Activated naive CD8-positive, alpha-beta T cell (primary cell): Measurements from ENCODE around the gene BLZF1.
"Not testable (repeated sequence)": the region's sequence is repeated elsewhere in the genome, so short reads cannot be mapped to it uniquely, and the experiment has no call there.

Experiments used
- H3K27ac Mint-ChIP-seq: one replicate; pipeline ENCODE4 v1.8.0; 2021; ENCODE audit warnings: mixed read lengths
- H3K27me3 Mint-ChIP-seq: one replicate; pipeline ENCODE4 v1.8.0; 2021; ENCODE audit warnings: mixed read lengths
- H3K36me3 Mint-ChIP-seq: one replicate; pipeline ENCODE4 v1.8.0; 2021; ENCODE audit warnings: mixed read lengths
- H3K4me1 Mint-ChIP-seq: one replicate; pipeline ENCODE4 v1.8.0; 2021; ENCODE audit warnings: low read depth, mixed read lengths
- H3K4me3 Mint-ChIP-seq: one replicate; pipeline ENCODE4 v1.8.0; 2021; ENCODE audit warnings: mild to moderate bottlenecking, mixed read lengths
- H3K9me3 Mint-ChIP-seq: one replicate; pipeline ENCODE4 v1.8.0; 2021; ENCODE audit warnings: low read depth, mixed read lengths

The BLZF1 gene

DNA sequence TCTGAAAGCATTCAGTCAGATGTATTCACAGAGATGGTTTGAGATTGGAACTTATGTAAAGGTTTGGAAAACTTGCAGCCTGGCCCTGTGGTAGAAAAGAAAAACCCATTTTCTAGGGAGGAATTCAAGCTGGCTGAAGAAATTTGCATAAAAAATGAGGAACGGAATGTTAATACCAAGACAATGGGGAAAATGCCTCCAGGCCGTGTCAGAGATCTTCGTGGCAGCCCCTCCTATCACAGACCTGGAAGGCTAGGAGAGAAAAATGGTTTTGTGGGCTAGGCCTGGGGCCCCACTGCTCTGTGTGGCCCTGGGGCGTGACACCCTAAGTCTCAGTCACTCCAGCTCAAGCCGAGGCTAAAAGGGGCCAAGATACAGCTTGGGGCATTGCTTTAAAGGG, 27.1 kb upstream of the BLZF1 start:
- Mint-ChIP-seq H3K4me3 (no peak overlapping the region), H3K36me3 (peaks cover 12% of the 10 kb centered on the region), H3K9me3 (no peaks in the 10 kb centered on the region), H3K27ac (no peak overlapping the region), H3K4me1 (peaks cover 21% of the 10 kb centered on the region), H3K27me3 (no peaks in the 10 kb centered on the region)

DNA sequence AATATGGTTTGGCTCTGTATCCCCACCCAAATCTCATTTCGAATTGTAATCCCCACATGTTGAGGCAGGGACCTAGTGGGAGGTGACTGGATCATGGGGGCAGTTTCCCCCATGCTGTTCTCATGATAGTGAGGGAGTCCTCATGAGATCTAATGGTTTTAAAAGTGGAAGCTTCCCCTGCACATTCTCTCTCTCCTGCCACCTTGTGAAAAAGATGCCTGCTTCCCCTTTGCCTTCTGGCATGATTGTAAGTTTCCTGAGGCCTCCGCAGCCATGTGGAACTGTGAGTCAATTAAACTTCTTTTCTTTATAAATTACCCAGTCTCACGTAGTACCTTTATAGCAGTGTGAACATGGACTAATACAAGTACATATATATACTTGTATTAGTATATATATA, 25.9 kb upstream of the BLZF1 start:
- not testable (repeated sequence) for H3K27me3 Mint-ChIP-seq, H3K4me3 Mint-ChIP-seq, H3K27ac Mint-ChIP-seq, H3K9me3 Mint-ChIP-seq
- peaks cover 21% of the 10 kb centered on the region for H3K4me1 Mint-ChIP-seq
- H3K36me3 Mint-ChIP-seq, result peaks cover 12% of the 10 kb centered on the region

- H3K36me3 Mint-ChIP-seq, result peaks cover 3% of the 10 kb centered on the region
- H3K4me1 Mint-ChIP-seq, result peaks cover 2% of the 10 kb centered on the region
- H3K27me3 Mint-ChIP-seq, result no peaks in the 10 kb centered on the region
- H3K9me3 Mint-ChIP-seq, result no peaks in the 10 kb centered on the region
- no peak overlapping the region for H3K4me3 Mint-ChIP-seq
- H3K27ac Mint-ChIP-seq, result peak overlapping the region; percentile 2
Observed at GRCh38 chr1:169345511-169345910, 22.5 kb upstream of the BLZF1 start.

- Mint-ChIP-seq H3K4me1 (peaks cover 5% of the 10 kb centered on the region), H3K27ac (peak overlapping the region; percentile 2), H3K27me3 (no peaks in the 10 kb centered on the region), H3K4me3 (no peak overlapping the region), H3K36me3 (no peaks in the 10 kb centered on the region), H3K9me3 (no peaks in the 10 kb centered on the region)
Observed at GRCh38 chr1:169346036-169346589, 21.9 kb upstream of the BLZF1 start.

DNA sequence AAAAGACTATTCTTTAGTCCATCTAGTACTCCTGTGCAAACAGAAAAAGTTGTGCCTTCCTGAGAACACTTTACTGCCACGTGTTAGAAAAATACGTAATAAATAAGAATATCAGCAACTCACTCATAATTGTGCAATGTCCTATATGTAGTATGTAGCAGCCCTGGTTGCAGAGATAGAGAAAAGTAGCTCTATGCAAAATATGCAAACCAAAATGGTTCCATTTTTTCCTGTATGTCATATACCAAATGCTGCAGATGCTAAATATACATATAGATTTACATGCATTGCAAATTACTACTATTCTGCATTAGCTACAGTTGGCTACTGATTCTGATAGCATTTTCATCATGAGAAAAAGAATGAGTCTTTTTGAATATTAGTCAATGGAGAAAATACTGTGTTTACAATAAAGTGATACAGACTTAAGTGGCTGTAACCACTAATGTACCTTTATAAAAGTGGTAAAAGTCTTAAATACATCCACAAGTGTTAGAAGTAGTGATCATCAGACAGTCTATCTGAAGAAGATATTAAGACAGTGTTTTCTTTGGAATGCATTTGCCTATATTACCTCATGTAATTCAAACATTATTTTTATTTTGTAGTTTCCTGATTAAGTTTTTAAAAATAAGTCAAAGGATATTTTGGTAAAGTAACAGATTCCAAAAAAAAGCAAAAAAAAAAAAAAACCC, 20.2 kb upstream of the BLZF1 start:
- H3K27ac Mint-ChIP-seq, result no peak overlapping the region
- peaks cover 19% of the 10 kb centered on the region for H3K4me1 Mint-ChIP-seq
- H3K36me3 Mint-ChIP-seq, result no peaks in the 10 kb centered on the region
- H3K27me3 Mint-ChIP-seq, result no peaks in the 10 kb centered on the region
- no peak overlapping the region for H3K4me3 Mint-ChIP-seq
- H3K9me3 Mint-ChIP-seq, result no peaks in the 10 kb centered on the region

DNA sequence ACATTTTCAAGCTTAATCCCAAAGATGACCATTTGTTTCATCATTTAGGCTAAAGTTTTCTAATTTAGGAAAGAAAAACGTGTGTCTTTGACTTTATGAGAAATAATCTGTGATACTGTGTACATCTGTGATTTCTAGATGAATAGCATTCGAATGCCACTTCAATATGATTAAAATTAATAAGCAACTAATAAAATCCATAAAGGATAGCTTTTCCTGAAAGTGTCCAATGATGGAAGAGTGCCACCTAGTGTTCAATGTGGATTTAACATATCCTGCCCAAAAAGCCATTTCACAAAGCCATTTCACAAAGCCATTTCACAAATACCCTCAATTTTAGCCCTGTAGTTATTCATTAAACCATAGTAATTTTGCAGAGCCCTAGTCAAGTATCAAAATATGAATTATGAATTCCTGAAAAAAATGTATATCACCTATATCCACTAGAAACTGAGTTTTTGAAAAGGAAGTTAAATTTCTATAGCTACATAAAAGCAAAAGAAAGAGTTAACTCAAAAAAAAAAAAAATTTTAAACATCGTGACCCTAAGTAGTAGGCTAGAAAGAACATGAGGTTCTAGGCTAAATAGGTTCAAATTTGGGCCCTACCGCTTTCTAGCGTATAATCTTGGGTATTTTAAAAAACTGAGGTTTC, 19.5 kb upstream of the BLZF1 start:
- peaks cover 4% of the 10 kb centered on the region for H3K36me3 Mint-ChIP-seq
- no peaks in the 10 kb centered on the region for H3K9me3 Mint-ChIP-seq
- H3K27ac Mint-ChIP-seq, result no peak overlapping the region
- no peak overlapping the region for H3K4me3 Mint-ChIP-seq
- peaks cover 23% of the 10 kb centered on the region for H3K4me1 Mint-ChIP-seq
- no peaks in the 10 kb centered on the region for H3K27me3 Mint-ChIP-seq

DNA sequence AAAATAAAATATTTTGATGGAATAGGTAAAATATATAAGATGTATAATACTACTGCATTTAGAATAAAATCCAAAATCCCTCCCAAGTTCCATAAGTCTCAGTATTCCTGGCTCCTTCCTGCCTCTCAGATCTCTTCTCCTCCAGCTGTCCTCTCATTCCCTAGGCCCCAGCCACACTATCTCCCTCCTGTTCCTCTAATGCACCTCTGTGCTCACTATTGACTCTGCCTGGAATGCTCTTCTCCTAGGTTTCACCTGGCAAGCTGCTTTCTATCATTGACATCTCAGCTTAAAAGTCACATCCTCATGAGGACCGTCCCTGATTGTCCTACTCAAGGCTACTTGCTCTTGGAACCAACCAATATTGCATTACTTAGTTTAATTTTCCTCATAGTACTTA, 7.6 kb upstream of the BLZF1 start:
- Mint-ChIP-seq H3K9me3 (peaks cover 4% of the 10 kb centered on the region), H3K36me3 (peaks cover 6% of the 10 kb centered on the region), H3K27ac (no peak overlapping the region), H3K27me3 (no peaks in the 10 kb centered on the region), H3K4me1 (peaks cover 35% of the 10 kb centered on the region), H3K4me3 (no peak overlapping the region)

DNA sequence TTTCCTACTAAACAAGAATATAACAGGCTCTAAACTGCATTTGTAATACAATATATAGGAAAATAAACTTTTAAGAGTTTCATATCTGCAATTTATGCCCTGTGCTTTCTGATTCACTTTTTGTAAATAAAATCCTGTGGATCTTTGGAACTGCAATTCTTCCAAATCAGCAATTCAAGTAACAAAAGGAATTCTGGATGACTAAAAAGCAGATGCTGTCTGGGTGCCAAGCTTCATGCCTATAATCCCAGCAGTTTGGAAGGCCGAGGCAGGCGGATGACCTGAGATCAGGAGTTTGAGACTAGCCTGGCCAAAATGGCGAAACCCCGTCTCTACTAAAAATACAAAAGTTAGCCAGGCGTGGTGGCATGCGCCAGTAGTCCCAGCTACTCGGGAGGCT, 6.7 kb upstream of the BLZF1 start:
- H3K36me3 Mint-ChIP-seq, result peaks cover 6% of the 10 kb centered on the region
- H3K27ac Mint-ChIP-seq, result no peak overlapping the region
- H3K27me3 Mint-ChIP-seq, result no peaks in the 10 kb centered on the region
- H3K9me3 Mint-ChIP-seq, result peaks cover 4% of the 10 kb centered on the region
- H3K4me1 Mint-ChIP-seq, result peaks cover 35% of the 10 kb centered on the region
- H3K4me3 Mint-ChIP-seq, result no peak overlapping the region

DNA sequence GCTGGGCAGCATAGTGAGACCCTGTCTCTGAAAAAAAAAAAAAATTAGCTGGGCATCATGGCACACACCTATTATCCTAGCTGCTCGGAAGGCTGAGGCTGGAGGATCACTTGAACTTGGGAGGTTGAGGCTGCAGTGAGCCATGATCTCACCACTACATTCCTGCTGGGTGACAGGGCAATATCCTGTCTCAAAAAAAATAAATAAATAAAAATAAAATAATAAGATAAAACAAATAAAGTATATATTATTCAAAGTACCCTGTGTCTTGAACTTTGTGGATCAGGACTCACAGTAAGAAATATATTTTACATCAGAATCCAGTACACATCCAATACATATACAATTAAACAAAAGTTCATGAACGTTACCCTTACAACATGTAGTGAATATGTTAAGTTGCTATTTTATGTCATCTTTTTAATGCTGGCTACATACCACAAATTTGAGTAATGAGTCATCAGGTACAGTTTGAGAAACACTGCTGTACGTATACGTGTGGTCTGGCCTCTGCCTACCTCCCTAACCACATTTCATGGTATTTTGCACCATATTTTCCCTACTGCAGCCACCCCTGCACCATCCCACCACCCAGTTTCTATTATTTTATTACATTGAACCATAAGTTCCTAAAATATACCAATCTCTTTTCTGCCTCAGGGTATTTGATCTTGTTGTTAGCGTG, 4.8 kb upstream of the BLZF1 start:
- H3K36me3 Mint-ChIP-seq, result peaks cover 5% of the 10 kb centered on the region
- H3K9me3 Mint-ChIP-seq, result peaks cover 4% of the 10 kb centered on the region
- peaks cover 35% of the 10 kb centered on the region for H3K4me1 Mint-ChIP-seq
- peak overlapping the region; percentile 58 for H3K4me3 Mint-ChIP-seq
- peak overlapping the region; percentile 87 for H3K27ac Mint-ChIP-seq
- no peaks in the 10 kb centered on the region for H3K27me3 Mint-ChIP-seq

DNA sequence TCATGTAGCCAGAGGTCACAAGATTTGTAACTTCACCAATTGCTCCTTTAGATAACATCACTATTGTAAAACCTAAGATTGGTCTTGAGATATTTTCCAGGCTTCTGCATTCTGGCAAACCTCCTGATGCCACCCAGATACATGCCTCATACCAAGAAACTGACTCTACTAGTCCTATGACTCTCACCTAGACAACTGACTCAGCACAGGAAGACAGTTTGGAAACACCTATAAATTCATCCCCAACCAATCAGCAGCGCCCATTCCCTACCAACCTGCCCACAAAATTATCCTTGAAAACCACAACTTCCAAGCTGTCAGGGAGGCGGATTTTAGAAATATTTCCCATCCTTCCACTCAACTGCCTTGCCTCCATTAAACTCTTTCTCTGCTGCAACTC, 3.0 kb upstream of the BLZF1 start:
- peaks cover 4% of the 10 kb centered on the region for H3K9me3 Mint-ChIP-seq
- H3K36me3 Mint-ChIP-seq, result peaks cover 5% of the 10 kb centered on the region
- H3K4me1 Mint-ChIP-seq, result peaks cover 42% of the 10 kb centered on the region
- H3K27ac Mint-ChIP-seq, result peak overlapping the region; percentile 36
- H3K4me3 Mint-ChIP-seq, result peak overlapping the region; percentile 33
- no peaks in the 10 kb centered on the region for H3K27me3 Mint-ChIP-seq

GRCh38 chr1:169367096-169367685, 804 bp upstream of the BLZF1 start:
- no peaks in the 10 kb centered on the region for H3K27me3 Mint-ChIP-seq
- peaks cover 48% of the 10 kb centered on the region for H3K4me1 Mint-ChIP-seq
- H3K9me3 Mint-ChIP-seq, result peaks cover 4% of the 10 kb centered on the region
- peaks cover 9% of the 10 kb centered on the region for H3K36me3 Mint-ChIP-seq
- no peak overlapping the region for H3K4me3 Mint-ChIP-seq
- no peak overlapping the region for H3K27ac Mint-ChIP-seq

GRCh38 chr1:169368406-169368769, 393 bp downstream of the BLZF1 start:
- no peak overlapping the region for H3K27ac Mint-ChIP-seq
- peaks cover 4% of the 10 kb centered on the region for H3K9me3 Mint-ChIP-seq
- no peak overlapping the region for H3K4me3 Mint-ChIP-seq
- H3K27me3 Mint-ChIP-seq, result no peaks in the 10 kb centered on the region
- H3K36me3 Mint-ChIP-seq, result peaks cover 8% of the 10 kb centered on the region
- peaks cover 42% of the 10 kb centered on the region for H3K4me1 Mint-ChIP-seq

DNA sequence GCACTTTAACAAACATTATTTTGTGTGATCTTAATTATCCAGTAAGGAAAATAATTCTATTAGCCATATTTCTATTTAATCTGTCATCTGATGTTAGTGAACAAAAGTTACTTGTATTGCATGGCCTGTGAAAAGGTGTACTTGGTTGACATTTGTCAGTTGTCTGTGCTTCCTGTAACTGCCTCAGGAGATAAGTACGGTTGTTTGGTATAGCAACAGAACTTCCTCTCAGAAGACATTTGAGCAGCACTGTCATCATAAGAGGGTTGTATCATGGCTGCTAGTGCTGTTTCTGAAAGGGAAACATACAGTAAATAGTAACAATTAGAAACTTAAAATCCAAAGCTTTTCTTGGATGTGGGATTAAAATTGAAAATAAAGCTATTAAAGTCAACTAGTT, 3.4 kb downstream of the BLZF1 start:
- peak overlapping the region; percentile 61 for H3K27ac Mint-ChIP-seq
- H3K4me1 Mint-ChIP-seq, result peaks cover 32% of the 10 kb centered on the region
- H3K9me3 Mint-ChIP-seq, result no peaks in the 10 kb centered on the region
- peak overlapping the region; percentile 35 for H3K4me3 Mint-ChIP-seq
- no peaks in the 10 kb centered on the region for H3K27me3 Mint-ChIP-seq
- H3K36me3 Mint-ChIP-seq, result peaks cover 11% of the 10 kb centered on the region

GRCh38 chr1:169381162-169381561, 13.2 kb downstream of the BLZF1 start:
- H3K36me3 Mint-ChIP-seq, result peaks cover 29% of the 10 kb centered on the region
- H3K4me1 Mint-ChIP-seq, result peaks cover 2% of the 10 kb centered on the region
- H3K27me3 Mint-ChIP-seq, result no peaks in the 10 kb centered on the region
- no peak overlapping the region for H3K4me3 Mint-ChIP-seq
- H3K9me3 Mint-ChIP-seq, result no peaks in the 10 kb centered on the region
- no peak overlapping the region for H3K27ac Mint-ChIP-seq

DNA sequence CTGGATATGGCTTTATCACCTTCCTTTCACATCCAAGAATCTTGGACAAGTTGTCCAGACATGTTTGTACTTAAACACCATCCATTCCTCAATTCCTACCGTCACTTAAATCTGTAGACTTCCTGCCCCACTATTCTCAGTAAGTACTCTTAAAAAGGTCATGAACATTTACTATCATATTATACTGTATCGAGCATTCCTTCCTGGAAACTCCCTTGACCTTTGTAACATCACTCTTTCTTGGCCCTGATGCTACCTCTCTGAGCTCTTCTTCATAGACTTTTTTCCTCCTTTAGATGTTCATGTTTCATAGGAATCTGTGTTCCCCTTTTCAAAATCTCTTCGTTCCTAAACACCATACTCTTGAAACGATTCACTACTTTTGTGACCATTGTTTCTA, 15.5 kb downstream of the BLZF1 start:
- peaks cover 22% of the 10 kb centered on the region for H3K36me3 Mint-ChIP-seq
- no peaks in the 10 kb centered on the region for H3K27me3 Mint-ChIP-seq
- H3K4me3 Mint-ChIP-seq, result no peak overlapping the region
- H3K27ac Mint-ChIP-seq, result no peak overlapping the region
- H3K9me3 Mint-ChIP-seq, result no peaks in the 10 kb centered on the region
- H3K4me1 Mint-ChIP-seq, result no peaks in the 10 kb centered on the region
